Thymus (tissue), 11 donors: ENCODE measurements around the gene NT5C. TPM values are rescaled to one million over a fixed set of nuclear protein-coding genes. Genes with fewer than 3 reads are reported as not detected.

Experiments used
- DNase-seq, 9 donors: peaks; one replicate each; pipeline ENCODE4 v3.0.0-alpha.2; 2013; ENCODE audit warnings: low spot score in 9 of 9, low read depth in 6 of 9, missing footprints in 1 of 9
- H3K27ac ChIP-seq, 2 donors: one replicate each; pipeline ENCODE4 v1.5.1; 2013; ENCODE audit warnings: control low read depth in 1 of 2, low read depth in 1 of 2, low read length in 1 of 2, mild to moderate bottlenecking in 1 of 2, moderate library complexity in 1 of 2
- H3K27me3 ChIP-seq, 2 donors: one replicate each; pipeline ENCODE4 v1.5.1; 2013; ENCODE audit warnings: low read length in 1 of 2; ENCODE audit not compliant: control insufficient read depth in 2 of 2, insufficient read depth in 1 of 2
- H3K36me3 ChIP-seq, 2 donors: one replicate each; pipeline ENCODE4 v1.5.1; 2013; ENCODE audit warnings: low read length in 1 of 2, mild to moderate bottlenecking in 1 of 2, moderate library complexity in 1 of 2; ENCODE audit not compliant: control insufficient read depth in 2 of 2, insufficient read depth in 2 of 2
- H3K4me1 ChIP-seq, 2 donors: one replicate each; pipeline ENCODE4 v1.5.1; 2013; ENCODE audit warnings: low read length in 2 of 2; ENCODE audit not compliant: control insufficient read depth in 2 of 2, insufficient read depth in 2 of 2
- H3K4me3 ChIP-seq, 2 donors: one replicate each; pipeline ENCODE4 v1.5.1; 2013; ENCODE audit warnings: low read length in 2 of 2, control low read depth in 1 of 2, mild to moderate bottlenecking in 1 of 2
- H3K9me3 ChIP-seq, 2 donors: one replicate each; pipeline ENCODE4 v1.5.1; 2013; ENCODE audit warnings: low read length in 1 of 2, mild to moderate bottlenecking in 1 of 2; ENCODE audit not compliant: control insufficient read depth in 2 of 2, insufficient read depth in 1 of 2
- WGBS: extraction: QIAGEN DNeasy Blood & Tissue Kit; methylation state at CpG from one replicate; pipeline ENCODE4 v1.1.7; 2013; 5-methylcytosine and 5-hydroxymethylcytosine counted together
- polyA plus RNA-seq: library from polyadenylated mRNA; stranded (reverse); fragments of 200-250 nt; gene quantifications from one replicate; pipeline ENCODE4 v1.2.3, GENCODE V29; 2013
- total RNA-seq: library from RNA; stranded (reverse); fragments of 120-200 nt; gene quantifications from one replicate; pipeline ENCODE4 v1.2.4, GENCODE V29; 2013
- donor health status: healthy.

Gene NT5C
- total and polyA plus RNA-seq, 2 donors: 64.2 to 103 TPM

DNA sequence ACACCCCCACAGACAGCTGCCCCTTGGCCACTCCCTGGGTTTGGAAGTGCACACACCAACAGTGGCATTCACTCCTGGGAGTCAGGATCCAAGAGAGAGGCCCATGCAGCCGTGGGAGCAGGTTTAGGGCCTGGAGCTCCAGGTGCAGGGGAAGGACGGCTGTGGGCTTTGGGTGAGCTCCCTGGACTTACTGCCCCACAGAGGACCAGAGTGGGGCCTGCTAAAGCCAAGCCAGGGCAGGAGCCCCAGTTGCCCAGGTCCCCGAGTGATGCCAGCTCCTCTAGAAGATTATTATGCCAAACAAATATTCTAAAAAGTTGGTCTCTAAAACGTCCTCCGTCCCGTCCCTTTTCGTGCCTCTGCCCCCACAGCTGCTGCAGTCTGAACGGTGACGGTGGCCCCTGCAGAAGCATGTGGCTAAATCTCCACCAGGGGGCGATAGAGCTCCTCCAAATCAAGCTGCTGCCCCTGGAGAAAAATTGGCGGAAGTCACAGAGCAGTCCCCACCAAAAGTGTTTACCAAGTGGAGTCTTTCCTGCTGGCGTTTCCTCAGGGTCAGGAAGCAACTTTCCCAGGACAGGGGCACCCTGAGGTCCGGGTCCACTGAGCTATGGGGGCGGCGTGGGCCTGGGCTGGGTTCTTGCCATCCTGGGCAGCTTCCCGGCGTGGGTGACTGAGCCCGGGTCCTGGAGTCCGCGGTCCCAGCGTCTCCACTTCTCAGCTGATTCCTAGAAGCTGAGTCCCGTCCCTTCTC, 17.6 kb downstream of the NT5C start:
- Histone ChIP-seq H3K4me3 (peak overlapping the region; percentile 47 to 70), H3K27ac (peak overlapping the region; percentile 78 to 88), H3K4me1 (peaks cover 17 to 30% of the 10 kb centered on the region in 2 donors), H3K9me3 (no peaks in the 10 kb centered on the region), H3K27me3 (peaks cover 0 to 7% of the 10 kb centered on the region in 2 donors), H3K36me3 (peaks cover 19% of the 10 kb centered on the region in 2 donors)
- DNase-seq: peak; percentile 78 to 97 (median 94)
- WGBS: 7% methylated on average over 22 of the region's 22 CpGs

DNA sequence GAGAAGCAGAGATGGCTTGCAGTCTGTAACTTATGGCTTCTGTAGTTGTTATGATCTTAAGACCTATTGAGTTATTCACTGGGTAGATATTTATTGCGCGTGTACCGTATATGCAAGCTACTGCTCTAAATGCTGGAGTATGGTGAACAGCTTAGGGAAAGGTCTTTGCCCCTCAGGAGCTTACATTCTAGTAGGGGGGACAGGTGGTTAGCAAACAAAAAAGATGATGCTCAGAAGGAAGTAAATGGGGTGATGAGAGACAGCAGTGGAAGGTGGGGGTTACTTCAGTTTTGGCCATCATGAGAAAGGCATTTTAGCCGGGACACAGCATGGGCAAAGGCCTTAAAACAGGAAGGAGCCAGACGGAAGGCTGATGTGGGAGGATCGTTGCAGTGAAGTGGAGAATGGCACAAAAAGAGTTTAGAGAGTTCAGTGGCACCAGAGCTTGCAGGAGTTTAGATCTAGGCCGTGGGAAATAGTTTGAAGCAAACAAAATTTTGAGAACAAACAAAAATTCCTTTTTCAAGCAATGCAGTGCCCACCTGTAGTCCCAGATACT, 19.7 kb downstream of the NT5C start:
- 95% methylated on average over 7 of the region's 7 CpGs for WGBS
- peaks cover 12 to 15% of the 10 kb centered on the region in 2 donors for H3K36me3 ChIP-seq
- H3K4me1 ChIP-seq: peaks cover 21 to 35% of the 10 kb centered on the region in 2 donors
- no peak for DNase-seq
- no peak overlapping the region for H3K27ac ChIP-seq
- no peak overlapping the region for H3K4me3 ChIP-seq
- no peaks in the 10 kb centered on the region for H3K9me3 ChIP-seq
- H3K27me3 ChIP-seq: peaks cover 0 to 16% of the 10 kb centered on the region in 2 donors

DNA sequence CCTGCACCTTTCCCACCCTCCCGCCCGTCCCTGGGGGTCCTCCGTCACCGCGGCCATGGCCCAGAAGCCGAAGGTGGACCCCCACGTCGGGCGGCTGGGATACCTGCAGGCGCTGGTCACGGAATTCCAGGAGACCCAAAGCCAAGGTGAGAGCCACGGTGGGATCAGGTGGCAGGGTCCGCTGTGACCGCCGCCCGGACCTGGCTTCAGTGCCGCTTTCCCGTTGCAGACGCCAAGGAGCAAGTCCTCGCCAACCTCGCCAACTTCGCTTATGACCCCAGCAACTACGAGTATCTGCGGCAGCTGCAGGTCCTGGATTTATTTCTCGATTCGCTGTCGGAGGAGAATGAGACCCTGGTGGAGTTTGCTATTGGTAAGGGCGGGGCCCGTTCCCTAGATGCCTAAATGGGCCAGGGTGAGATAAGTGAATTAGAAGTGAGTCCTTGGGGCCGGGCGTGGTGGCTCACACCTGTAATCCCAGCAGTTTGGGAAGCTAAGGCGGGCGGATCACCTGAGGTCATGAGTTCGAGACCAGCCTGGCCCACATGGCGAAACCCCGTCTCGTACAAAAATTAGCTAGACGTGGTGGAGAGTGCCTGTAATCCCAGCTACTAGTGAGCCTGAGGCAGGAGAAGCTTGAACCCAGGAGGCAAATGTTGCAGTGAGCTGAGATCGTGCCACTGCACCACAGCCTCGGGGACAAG, 21.2 kb downstream of the NT5C start:
- Histone ChIP-seq H3K36me3 (peaks cover 5 to 8% of the 10 kb centered on the region in 2 donors), H3K27ac (peak overlapping the region in 1 of 2 donors; percentile 68), H3K9me3 (no peaks in the 10 kb centered on the region), H3K4me1 (peaks cover 21 to 35% of the 10 kb centered on the region in 2 donors), H3K27me3 (peaks cover 0 to 16% of the 10 kb centered on the region in 2 donors), H3K4me3 (peak overlapping the region; percentile 89 to 93)
- DNase-seq: peak in 2 of 9 donors; percentile 23 to 43
- 29% methylated on average over 40 of the region's 40 CpGs for WGBS

DNA sequence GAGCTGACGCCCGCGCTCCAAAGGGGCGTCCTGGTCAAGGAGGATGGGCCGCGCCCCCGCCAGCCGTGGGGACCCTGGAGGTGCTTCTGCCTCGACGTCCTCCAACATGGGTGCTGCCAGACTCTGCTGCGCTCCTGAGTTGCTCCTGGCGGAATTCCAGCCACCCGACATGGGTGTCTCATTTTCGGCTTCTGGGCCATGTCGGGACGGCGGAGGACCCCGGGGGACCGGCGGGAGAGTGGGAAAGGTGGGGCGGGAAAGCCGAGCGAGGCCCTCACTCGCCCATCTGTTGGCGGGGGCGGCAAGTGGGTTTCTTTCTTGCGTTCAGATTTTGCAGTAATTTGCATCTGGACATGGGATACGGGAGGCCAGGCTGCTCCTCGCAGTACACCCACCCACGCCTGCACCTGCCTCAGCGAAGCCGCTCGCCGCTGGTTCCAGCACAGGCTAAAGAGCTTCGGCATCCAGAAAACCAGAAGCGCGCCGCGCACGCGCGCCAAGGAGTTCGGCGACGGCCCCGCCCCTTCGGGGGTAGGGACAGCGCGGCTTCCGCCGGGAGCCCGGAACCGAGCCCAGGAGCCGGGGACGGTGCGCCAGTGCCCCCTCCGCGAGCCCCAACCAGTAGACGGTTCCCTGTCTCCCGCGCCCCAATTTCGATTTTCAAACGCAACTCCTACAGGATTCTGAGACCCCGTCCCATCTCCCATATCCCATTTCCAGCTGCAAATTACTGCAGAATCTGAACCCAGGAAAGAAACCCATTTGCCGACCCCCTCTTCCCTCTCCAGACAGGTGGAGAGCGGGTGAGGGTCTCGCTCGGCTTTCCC, 21.9 kb downstream of the NT5C start, which contains the start of gene ARMC7:
TSS of gene ARMC7 (plus strand) at position 563 of the 827 bp plus-strand sequence. CDS start 320 bp downstream, outside the sequence.
- DNase-seq: peak; percentile 63 to 92 (median 83)
- H3K36me3 ChIP-seq: peaks cover 4 to 5% of the 10 kb centered on the region in 2 donors
- peaks cover 0 to 17% of the 10 kb centered on the region in 2 donors for H3K27me3 ChIP-seq
- no peaks in the 10 kb centered on the region for H3K9me3 ChIP-seq
- under 1% methylated on average over 68 of the region's 68 CpGs for WGBS
- peak within 1 kb of the TSS; percentile 68 to 77 for H3K27ac ChIP-seq
- H3K4me3 ChIP-seq: peak within 1 kb of the TSS; percentile 89 to 93
- peaks cover 18 to 30% of the 10 kb centered on the region in 2 donors for H3K4me1 ChIP-seq

DNA sequence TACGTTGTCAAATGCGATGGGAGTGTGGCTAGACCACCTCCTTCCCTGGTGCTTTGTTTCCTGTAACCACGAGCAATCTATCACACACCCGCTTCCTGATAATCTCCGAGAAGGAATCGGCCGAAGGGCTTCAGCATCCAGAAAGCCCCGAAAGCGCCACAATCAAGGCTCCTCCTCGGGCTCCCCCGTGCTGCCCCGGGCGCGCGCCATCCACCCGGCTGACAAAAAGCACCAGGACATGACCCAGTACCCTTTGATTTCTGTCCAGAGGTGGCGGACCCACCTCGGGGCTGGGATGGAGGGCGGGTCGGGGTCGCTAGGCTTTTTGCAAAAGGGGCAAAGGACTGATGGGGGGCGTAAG, 22.5 kb downstream of the NT5C start:
- peaks cover 4 to 5% of the 10 kb centered on the region in 2 donors for H3K36me3 ChIP-seq
- H3K4me1 ChIP-seq: peaks cover 15 to 26% of the 10 kb centered on the region in 2 donors
- WGBS: 3% methylated on average over 22 of the region's 22 CpGs
- DNase-seq: no peak
- no peaks in the 10 kb centered on the region for H3K9me3 ChIP-seq
- peaks cover 0 to 17% of the 10 kb centered on the region in 2 donors for H3K27me3 ChIP-seq
- H3K4me3 ChIP-seq: peak overlapping the region; percentile 89 to 93
- no peak overlapping the region for H3K27ac ChIP-seq

DNA sequence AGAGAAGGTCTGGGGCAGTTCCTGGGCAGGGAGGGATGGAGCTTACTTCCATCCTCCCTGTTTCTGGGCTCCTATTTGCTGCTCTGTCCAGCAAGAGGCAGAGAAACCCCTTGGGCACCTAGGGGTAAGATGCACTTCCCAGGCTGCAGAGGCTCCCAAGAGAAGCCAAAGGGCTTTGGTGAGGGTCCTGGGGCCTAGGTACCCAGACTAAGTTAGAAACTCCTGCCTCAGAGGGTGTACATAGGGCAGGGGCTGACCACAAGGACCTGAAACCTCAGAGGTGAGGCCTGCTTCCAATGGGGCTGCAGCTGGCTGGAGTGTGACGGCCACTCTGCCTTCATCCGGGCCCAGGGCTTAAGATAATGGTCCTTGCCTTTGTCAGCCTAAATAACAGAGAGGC, 23.3 kb downstream of the NT5C start:
- no peak for DNase-seq
- Histone ChIP-seq H3K4me1 (peaks cover 15 to 21% of the 10 kb centered on the region in 2 donors), H3K9me3 (no peaks in the 10 kb centered on the region), H3K27ac (no peak overlapping the region), H3K36me3 (peaks cover 0 to 5% of the 10 kb centered on the region in 2 donors), H3K27me3 (peaks cover 0 to 17% of the 10 kb centered on the region in 2 donors), H3K4me3 (no peak overlapping the region)
- WGBS: 96% methylated on average over 2 of the region's 2 CpGs

DNA sequence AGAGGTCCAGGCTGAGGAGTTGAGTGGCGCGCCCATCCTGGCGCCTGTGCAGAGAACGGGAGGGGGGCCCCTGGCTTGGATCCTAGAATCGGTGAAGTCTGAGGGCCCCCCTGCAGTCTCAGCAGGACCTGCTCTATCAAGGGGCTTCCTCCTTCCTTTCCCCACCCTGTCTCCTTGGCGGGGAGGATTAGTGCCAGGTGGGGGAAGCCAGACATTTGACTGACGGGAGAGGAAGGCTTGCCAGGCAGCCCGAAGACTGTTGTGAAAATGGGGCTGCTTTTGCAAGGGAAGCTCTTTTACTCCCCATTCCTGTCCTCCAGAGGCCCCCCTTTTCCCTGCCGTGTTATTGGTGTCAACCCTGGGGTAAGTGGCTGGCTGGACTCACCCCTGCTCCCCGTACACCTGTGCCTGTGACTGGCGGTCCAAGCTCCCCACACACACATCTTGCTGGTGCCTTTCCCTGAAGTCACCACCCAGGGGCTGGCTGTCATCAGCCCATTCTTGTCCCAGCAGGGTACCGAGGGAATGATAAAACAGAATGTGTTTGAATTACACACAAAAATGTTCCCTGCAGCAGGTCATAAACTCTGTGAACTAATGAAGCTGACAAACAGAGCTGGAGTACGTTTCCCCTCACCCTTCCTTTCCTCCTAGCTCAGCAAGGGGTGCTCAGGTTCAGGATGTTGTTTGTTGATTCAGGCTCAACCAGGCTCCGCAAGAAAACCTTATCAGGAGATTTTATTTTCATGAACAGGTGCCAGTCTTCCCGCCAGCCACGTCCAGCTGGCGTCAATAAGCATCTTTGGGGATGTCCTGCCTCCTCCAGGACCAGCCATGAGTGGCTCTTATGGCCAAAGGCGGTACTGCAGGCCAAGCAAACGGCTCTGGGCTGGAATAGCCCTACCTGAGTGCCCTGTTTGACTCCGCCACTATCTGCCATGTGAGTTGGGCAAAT, 26.1 kb downstream of the NT5C start:
- Histone ChIP-seq H3K9me3 (no peaks in the 10 kb centered on the region), H3K4me3 (no peak overlapping the region), H3K27ac (no peak overlapping the region), H3K36me3 (peaks cover 0 to 1% of the 10 kb centered on the region in 2 donors), H3K27me3 (peaks cover 0 to 24% of the 10 kb centered on the region in 2 donors), H3K4me1 (peaks cover 7 to 12% of the 10 kb centered on the region in 2 donors)
- DNase-seq: no peak
- WGBS: 92% methylated on average over 20 of the region's 20 CpGs
